Type B pancreatic cell (in vitro differentiated cells): ENCODE measurements around the gene BBS4. TPM values are rescaled to one million over a fixed set of nuclear protein-coding genes. Genes with fewer than 3 reads are reported as not detected.
A peak's percentile ranks its signal among the peaks of the same experiment; 100 is the strongest.

Experiments used
- DNase-seq: peaks from one replicate; pipeline ENCODE4 v3.0.0; 2021; ENCODE audit warnings: mixed read lengths; ENCODE audit not compliant: unreplicated experiment; ENCODE audit errors: extremely low spot score
- H3K27ac Mint-ChIP-seq: 2 replicates; pipeline ENCODE4 v1.8.0; 2021; ENCODE audit warnings: mild to moderate bottlenecking, mixed read lengths
- H3K27me3 Mint-ChIP-seq: 2 replicates; pipeline ENCODE4 v1.8.0; 2021; ENCODE audit warnings: mixed read lengths
- H3K36me3 Mint-ChIP-seq: 2 replicates; pipeline ENCODE4 v1.8.0; 2021; ENCODE audit warnings: mixed read lengths
- H3K4me1 Mint-ChIP-seq: one replicate; pipeline ENCODE4 v1.8.0; 2021; ENCODE audit warnings: mixed read lengths; ENCODE audit not compliant: unreplicated experiment
- H3K4me3 Mint-ChIP-seq: 2 replicates; pipeline ENCODE4 v1.8.0; 2021; ENCODE audit warnings: mild to moderate bottlenecking, mixed read lengths
- H3K9me3 Mint-ChIP-seq: 2 replicates; pipeline ENCODE4 v1.8.0; 2021; ENCODE audit warnings: mixed read lengths
- total RNA-seq: library from RNA; stranded (reverse); gene quantifications from 2 replicates; pipeline ENCODE4 v1.2.1, GENCODE V29; 2021; ENCODE audit warnings: low replicate concordance
- TF ChIP-seq, protein P1 (sequence below): fragments of 200-600 bp; sonication (generic); conservative IDR thresholded peaks from 2 replicates; pipeline ENCODE4 v1.5.0; 2021; ENCODE audit warnings: antibody characterized with exemption, mild to moderate bottlenecking

The BBS4 gene
- total RNA-seq, 1 donor from 2014 or later: 27.6 TPM

DNA sequence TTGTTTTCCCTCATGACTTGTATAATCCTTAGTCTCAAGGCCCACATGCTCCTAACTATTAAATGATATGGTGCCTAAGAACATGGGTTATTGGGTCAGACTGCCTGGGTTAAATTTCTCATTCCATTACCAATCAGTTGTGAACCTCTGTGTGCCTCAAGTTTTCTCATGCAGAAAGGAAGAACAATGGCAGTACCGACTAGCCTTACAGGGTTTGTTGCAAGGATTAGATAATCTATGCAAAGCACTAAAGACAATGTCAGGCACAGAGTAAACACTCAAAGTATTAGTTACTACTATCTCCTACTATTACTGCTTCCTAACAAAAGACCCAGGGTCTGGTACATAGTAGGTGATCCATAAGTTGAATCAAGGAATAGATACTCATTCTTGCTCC is 85.3 kb downstream of the BBS4 start:
- Mint-ChIP-seq H3K4me1 (no peaks in the 10 kb centered on the region), H3K4me3 (no peak overlapping the region), H3K27me3 (no peaks in the 10 kb centered on the region), H3K27ac (no peak overlapping the region), H3K36me3 (peaks cover 41% of the 10 kb centered on the region), H3K9me3 (no peaks in the 10 kb centered on the region)
- TF ChIP-seq, protein P1, sequence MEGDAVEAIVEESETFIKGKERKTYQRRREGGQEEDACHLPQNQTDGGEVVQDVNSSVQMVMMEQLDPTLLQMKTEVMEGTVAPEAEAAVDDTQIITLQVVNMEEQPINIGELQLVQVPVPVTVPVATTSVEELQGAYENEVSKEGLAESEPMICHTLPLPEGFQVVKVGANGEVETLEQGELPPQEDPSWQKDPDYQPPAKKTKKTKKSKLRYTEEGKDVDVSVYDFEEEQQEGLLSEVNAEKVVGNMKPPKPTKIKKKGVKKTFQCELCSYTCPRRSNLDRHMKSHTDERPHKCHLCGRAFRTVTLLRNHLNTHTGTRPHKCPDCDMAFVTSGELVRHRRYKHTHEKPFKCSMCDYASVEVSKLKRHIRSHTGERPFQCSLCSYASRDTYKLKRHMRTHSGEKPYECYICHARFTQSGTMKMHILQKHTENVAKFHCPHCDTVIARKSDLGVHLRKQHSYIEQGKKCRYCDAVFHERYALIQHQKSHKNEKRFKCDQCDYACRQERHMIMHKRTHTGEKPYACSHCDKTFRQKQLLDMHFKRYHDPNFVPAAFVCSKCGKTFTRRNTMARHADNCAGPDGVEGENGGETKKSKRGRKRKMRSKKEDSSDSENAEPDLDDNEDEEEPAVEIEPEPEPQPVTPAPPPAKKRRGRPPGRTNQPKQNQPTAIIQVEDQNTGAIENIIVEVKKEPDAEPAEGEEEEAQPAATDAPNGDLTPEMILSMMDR: no peak
- no peak for DNase-seq

DNA sequence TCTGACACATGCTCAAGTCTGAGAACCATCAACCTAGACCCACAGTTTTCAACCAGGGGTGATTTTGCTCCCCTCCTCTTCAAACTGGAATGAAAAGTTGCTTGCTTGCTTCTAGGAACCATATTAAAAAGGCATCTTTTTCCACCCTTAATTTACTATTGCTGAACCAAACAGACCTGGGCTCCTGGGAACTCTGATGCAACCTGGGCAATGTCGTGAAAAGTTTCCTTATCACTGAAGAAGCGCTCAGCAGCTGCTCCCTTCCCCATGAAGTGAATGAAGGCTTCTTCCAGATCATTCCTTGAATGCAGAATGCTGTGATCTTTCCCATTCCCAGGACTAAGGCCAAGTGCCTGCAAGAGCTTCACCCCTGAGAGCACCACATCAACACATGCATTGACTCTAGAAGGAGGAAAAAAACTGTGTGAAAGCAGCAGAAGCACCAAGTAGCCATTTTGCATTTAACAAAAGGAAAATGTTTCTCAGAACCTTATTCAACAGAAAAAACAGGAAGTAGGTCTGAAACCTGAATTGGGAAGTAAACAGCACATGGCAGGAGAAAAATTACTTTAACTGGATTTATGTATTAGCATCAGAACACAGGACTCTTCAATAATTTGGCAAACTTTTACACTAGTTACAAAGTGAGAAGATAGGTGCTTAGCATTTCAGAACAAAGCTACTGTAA is 88.8 kb downstream of the BBS4 start:
- Mint-ChIP-seq H3K27me3 (no peaks in the 10 kb centered on the region), H3K27ac (no peak overlapping the region), H3K4me3 (no peak overlapping the region), H3K9me3 (no peaks in the 10 kb centered on the region), H3K36me3 (peaks cover 19% of the 10 kb centered on the region), H3K4me1 (no peaks in the 10 kb centered on the region)
- DNase-seq: no peak
- TF ChIP-seq, protein P1: no peak

DNA sequence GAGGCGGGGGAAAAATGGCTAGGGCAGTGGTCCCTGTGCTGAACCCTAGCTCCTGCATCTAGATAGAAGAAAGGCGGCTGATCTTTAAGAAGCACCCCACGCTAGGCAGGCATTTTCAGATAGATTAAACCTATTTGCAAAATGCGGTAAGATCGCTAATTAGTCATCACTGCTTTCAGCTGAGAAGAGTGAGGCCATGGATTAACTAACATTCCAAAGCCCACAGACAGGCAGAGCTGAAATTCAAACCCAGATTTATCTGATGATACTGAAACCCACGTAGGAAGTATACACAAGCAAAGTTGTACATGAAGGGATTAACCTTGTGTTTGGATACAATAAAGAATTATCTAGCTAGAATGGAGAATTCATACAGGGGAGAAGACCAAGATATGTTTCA is 92.8 kb downstream of the BBS4 start:
- no peak for DNase-seq
- H3K36me3 Mint-ChIP-seq: peaks cover 17% of the 10 kb centered on the region
- no peaks in the 10 kb centered on the region for H3K9me3 Mint-ChIP-seq
- no peak overlapping the region for H3K27ac Mint-ChIP-seq
- no peak overlapping the region for H3K4me3 Mint-ChIP-seq
- no peaks in the 10 kb centered on the region for H3K27me3 Mint-ChIP-seq
- peaks cover 13% of the 10 kb centered on the region for H3K4me1 Mint-ChIP-seq
- TF ChIP-seq, protein P1: no peak

DNA sequence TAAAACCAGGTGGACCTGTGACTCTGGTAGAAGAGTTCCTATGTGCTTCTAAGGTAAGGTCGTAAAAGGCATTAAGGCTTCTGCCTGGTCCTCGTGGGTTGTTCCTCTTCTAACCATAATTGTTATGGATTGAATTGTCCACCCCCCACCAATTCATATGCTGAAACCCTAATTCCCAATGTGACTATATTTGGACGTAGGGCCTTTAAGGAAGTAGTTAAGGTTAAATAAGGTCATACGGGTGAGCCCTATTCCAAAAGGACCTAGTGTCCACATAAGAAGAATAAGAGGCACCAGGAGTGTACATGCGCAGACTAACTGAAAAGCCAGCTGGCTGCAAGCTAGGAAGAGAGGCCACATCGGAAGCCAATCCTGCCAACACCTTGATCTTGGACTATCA is 95.6 kb downstream of the BBS4 start:
- Mint-ChIP-seq H3K27me3 (no peaks in the 10 kb centered on the region), H3K36me3 (peaks cover 17% of the 10 kb centered on the region)

DNA sequence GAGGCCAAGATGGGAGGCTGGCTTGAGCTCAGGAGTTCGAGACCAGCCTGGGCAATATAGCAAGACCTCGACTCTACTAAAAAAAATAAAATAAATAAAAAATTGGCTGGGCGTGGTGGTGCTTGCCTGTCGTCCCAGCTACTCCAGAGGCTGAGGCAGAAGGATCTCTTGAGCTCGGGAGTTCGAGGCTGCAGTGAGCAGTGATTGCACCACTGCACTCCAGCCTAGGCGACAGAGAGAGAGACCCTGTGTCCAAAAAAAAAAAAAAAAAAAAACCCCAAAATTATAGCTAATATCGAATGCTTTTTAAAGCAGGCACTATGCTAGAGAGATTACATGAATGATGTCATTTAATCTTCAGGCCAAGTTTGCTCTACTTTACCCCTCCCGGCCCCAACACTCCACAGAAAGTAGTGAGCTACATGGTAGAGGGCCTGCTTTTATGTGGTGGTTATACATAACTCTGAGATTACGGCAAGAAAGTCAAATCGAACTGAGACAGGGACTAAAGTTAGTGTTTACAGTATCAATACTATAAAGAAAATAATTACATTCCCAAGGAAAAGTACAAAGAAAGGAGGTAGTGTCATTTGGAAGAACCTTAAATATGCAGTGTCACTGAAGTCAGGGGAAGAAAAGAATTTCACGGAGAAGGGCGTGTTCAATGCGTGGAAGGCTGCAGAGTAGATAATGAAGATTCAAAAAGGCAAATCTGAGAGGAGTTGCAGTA is 96.4 kb downstream of the BBS4 start:
- Mint-ChIP-seq H3K36me3 (peaks cover 17% of the 10 kb centered on the region), H3K9me3 (no peaks in the 10 kb centered on the region), H3K27me3 (no peaks in the 10 kb centered on the region), H3K27ac (peak overlapping the region; percentile 95), H3K4me3 (peak overlapping the region; percentile 93), H3K4me1 (peaks cover 30% of the 10 kb centered on the region)
- TF ChIP-seq, protein P1: no peak
- no peak for DNase-seq

More for the DNA sequence above, 95.6 kb downstream of the BBS4 start:
- TF ChIP-seq, protein P1: no peak
- Mint-ChIP-seq H3K27ac (peak overlapping the region; percentile 52), H3K4me1 (peaks cover 30% of the 10 kb centered on the region), H3K4me3 (peak overlapping the region; percentile 77), H3K9me3 (no peaks in the 10 kb centered on the region)
- DNase-seq: no peak
